H4 (cell line): ENCODE measurements around the gene CILP2. TPM values are rescaled to one million over a fixed set of nuclear protein-coding genes. Genes with fewer than 3 reads are reported as not detected.

Experiments
- total RNA-seq: library from RNA; depleted of rRNA; stranded (reverse); fragments of >200 nt; shearing (Covaris generic); gene quantifications from 2 replicates; pipeline ENCODE4 v1.2.3, GENCODE V29; 2014; rRNA removed

The CILP2 gene
- total RNA-seq, 1 experiment from 2014 or later, result 0.08 TPM

Other genes with a start within 250 kb of the CILP2 start
- gene SUGP1, start 217.8 kb upstream of the CILP2 start, total RNA-seq, result 26.1 and 28.8 TPM in 2 replicates
- gene MAU2, start 217.4 kb upstream of the CILP2 start, total RNA-seq, result 12.8 and 16.1 TPM in 2 replicates
- gene GATAD2A, start 132.6 kb upstream of the CILP2 start, total RNA-seq, result 10.9 and 30.5 TPM in 2 replicates
- gene TSSK6, start 22.7 kb upstream of the CILP2 start, total RNA-seq, result 0.54 and 1.3 TPM in 2 replicates
- 76.8 and 89.2 TPM in 2 replicates for gene NDUFA13, start 22.0 kb upstream of the CILP2 start, total RNA-seq
- 0.10 TPM in 1 of 2 replicates, not detected in the other for gene YJEFN3, start 9.4 kb upstream of the CILP2 start, total RNA-seq
- gene PBX4, start 80.4 kb downstream of the CILP2 start, total RNA-seq, result 0.10 TPM in 1 of 2 replicates, not detected in the other
- gene LPAR2, start 90.0 kb downstream of the CILP2 start, total RNA-seq, result 0.16 and 0.72 TPM in 2 replicates
- 4.0 and 4.4 TPM in 2 replicates for gene GMIP, start 105.4 kb downstream of the CILP2 start, total RNA-seq
- 39.6 and 49.4 TPM in 2 replicates for gene ATP13A1, start 125.4 kb downstream of the CILP2 start, total RNA-seq
- gene ZNF101, start 130.6 kb downstream of the CILP2 start, total RNA-seq, result 10.3 and 14.4 TPM in 2 replicates
- 3.0 and 3.2 TPM in 2 replicates for gene ZNF14, start 194.8 kb downstream of the CILP2 start, total RNA-seq